Hematopoietic multipotent progenitor cell treated with erythropoietin and hydrocortisone succinate and interleukin-3 and kit ligand, for 17 days (in vitro differentiated cells): ENCODE data around the gene ZDHHC19.
"Not testable (repeated sequence)": the region's sequence is repeated elsewhere in the genome, so short reads cannot be mapped to it uniquely, and the experiment has no call there.

ENCODE experiments used
- DNase-seq: peaks from one replicate; pipeline ENCODE4 v3.0.0-alpha.2; 2015; ENCODE audit warnings: low spot score

The ZDHHC19 gene, protein sequence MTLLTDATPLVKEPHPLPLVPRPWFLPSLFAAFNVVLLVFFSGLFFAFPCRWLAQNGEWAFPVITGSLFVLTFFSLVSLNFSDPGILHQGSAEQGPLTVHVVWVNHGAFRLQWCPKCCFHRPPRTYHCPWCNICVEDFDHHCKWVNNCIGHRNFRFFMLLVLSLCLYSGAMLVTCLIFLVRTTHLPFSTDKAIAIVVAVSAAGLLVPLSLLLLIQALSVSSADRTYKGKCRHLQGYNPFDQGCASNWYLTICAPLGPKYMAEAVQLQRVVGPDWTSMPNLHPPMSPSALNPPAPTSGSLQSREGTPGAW

DNA sequence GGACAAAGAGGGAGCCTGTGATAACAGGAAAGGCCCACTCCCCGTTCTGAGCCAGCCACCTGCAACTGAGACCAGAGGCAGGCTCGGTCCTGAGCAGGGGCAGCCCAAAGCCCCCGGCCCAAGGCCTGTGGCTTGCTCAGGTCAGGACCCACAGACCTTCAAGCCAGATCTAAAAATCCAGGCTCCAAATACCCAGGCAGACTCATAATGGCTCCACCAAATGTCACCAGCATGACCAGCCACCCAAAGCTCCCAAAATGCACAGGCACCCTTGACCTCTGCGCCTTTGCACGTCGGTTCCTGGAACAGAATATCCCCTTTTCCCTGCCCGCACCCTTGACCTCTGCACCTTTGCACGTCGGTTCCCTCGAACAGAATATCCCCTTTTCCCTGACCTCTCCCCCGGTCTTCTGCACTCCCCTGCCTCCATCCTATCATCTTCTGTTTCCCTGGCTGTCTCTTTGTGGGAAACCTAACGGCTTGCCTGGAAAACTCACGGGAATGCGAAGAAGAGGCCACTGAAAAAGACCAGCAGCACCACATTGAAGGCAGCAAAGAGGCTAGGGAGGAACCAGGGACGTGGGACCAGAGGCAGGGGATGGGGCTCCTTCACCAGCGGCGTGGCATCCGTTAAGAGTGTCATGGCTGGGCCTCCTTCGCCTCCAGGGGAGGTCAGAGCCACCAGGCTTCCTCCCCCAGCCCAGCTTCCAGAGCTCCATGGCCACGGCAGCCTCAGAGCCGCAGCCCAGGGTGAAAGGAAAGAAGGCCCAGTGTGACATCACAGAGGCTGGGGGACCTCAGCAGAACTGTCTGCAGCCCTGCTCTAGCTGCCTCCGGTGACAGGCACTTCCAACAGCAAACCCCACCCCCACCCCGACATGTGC lies at the start of gene ZDHHC19:
TSS of gene ZDHHC19 (minus strand) at position 728 of the 884 bp plus-strand sequence. CDS start at position 643, 85 bp downstream.
- no peak for DNase-seq

DNA sequence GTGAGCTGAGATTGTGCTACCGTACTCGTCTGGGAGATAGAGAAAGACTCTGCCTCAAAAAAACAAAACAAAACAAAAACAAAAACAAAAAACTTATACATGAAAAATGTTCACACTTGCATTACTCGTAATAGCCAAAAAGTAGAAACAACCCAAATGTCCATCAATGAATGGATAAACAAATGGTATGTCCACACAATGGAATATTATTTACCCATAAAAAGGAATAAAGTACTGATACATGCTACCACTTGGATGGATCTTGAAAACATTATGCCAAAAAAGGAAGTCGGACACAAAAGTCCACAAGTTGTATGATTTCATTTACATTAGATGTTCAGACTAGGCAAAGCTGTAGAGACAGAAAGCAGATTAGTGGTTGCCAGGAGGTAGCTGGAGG lies 49.6 kb upstream of the ZDHHC19 start:
- no peak for DNase-seq

DNA sequence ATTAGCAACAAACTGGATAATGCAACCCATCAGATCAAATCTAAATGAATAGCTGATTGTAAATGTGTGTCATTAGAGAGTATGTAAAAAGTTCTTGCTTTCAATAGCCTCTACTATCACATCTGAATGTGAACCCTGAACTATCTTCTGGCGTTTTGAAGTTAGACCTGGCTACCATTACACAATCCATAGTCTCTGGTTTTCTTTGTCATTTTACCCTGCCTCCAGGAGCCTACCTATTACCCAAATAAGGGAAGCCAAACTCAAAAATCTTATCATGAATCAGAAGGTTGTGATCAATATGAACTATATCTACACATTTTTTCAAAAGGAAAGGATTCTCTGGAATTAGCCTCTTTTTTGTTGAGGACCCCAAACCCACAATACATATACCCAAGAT lies 44.6 kb upstream of the ZDHHC19 start:
- no peak for DNase-seq

DNA sequence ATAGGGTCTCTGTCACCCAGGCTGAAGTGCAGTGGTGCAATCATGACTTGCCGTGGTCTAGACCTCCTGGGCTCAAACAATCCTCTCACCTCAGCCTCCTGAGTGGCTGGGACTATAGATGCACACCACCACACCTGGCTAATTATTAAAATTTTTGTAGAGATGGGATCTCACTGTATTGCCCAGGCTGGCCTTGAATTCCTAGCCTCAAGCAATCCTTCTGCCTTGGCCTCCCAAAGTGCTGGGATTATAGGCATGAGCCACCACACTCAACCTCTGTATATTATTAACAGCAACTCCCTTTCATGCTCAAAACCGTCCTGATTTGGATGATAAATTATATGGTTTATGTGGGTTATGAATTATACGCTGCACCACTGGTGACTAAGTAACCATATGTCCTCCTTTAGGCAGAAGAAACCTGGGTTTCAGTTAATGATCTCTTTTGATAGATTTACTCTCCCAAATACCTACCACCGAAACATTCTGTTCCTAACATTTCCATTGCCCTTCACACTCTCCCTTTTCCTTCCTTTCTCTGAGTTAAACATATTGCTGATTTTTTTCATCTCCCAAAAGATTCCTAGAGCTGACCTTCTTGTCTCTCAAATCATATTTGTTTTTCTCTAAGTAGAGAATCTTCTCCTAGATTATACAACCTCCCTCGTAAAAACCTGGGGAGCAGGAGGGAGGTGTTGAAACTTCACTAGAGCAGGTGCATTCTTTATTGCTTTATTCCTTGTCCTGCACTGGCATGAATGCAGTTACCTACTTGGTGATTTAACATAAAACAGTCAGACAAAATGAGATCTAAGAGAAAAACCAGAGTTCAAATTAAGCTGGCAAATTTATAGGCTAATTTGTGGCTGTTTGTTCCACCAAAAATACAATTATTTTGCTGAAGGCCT lies 43.4 kb upstream of the ZDHHC19 start:
- no peak for DNase-seq

DNA sequence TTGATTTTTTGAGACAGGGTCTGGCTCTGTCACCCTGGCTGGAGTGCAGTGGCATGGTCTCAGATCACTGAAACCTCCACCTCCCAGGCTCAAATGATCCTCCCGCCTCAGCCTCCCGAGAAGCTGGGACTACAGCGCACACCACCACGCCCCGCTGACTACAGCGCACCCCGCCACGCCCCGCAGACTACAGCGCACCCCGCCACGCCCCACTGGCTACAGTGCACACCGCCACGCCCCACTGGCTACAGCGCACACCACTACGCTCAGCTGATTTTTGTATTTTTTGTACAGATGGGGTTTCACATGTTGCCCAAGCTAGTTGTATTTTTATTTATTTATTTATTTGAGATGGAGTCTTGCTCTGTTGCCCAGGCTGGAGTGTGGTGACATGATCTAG lies 40.7 kb upstream of the ZDHHC19 start:
- no peak for DNase-seq

DNA sequence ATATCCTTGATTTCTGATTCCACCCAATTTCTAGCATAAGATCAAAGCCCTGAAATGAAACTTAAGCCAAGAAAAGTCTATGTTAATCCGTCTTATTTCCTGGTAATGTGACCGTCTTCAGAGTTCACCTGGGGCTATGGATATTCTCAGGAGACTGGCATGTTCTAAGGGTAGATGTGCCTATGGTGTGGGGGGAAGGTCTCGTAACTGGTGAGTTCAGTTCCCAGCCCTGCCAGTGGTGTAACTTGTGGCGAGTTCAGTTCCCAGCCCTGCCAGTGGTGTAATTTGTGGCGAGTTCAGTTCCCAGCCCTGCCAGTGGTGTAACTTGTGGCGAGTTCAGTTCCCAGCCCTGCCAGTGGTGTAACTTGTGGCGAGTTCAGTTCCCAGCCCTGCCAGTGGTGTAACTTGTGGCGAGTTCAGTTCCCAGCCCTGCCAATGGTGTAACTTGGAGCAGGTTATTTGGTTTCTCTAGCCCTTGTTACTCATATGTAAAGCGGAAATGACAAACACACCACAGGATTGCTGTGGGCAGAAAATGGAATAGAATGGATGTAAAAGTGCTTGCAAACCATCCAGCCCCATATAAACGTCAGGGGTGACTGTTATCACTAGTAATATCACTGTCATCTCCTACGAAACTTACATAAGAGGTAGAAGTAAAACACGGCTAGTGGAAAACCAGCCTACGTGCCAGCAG lies 35.6 kb upstream of the ZDHHC19 start:
- DNase-seq = no peak

DNA sequence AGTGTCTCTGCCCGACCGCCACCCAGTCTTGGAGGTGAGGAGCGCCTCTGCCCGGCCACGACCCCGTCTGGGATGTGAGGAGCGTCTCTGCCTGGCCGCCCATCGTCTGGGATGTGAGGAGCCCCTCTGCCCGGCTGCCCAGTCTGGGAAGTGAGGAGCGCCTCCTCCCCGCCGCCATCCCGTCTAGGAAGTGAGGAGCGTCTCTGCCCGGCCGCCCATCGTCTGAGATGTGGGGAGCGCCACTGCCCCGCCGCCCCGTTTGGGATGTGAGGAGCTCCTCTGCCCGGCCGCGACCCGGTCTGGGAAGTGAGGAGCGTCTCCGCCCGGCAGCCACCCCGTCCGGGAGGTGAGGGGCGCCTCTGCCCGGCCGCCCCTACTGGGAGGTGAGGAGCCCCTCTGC lies 33.0 kb upstream of the ZDHHC19 start:
- not testable (repeated sequence) for DNase-seq

DNA sequence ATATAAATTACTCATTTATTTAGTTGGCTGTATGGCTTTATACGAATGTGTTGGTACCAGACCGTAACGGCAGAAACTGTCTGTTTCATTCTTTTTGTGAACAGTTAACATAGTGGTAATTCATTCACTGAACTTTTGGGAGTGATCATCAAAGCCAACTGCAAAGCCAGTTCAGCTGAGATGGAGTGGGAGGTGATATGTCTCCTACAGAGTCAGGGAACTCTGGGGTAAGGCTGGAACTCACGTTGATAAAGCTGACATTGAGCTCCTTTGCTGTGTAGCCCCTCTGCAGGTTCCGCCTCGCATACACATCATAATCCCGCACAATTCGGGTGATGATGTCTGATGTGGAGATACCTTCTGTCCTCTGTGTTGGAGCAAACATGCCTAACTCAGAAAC lies 30.5 kb upstream of the ZDHHC19 start:
- no peak for DNase-seq

DNA sequence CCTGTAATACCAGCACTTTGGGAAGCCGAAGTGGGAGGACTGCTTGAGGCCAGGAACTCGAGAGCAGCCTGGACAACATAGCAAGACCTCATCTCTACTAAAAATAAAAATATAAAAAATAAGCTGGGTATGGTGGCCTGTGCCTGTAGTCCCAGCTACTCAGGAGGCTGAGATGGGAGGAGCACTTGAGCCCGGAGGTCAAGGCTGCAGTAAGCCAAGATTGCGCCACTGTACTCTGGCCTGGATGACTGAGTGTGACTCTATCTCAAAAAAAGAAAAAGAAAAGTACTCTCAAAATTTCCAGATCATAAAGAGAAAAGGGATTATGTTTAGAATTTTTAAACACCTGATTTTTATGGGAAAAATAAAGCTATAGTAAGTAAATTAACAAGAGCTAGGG lies 29.2 kb upstream of the ZDHHC19 start:
- no peak for DNase-seq

DNA sequence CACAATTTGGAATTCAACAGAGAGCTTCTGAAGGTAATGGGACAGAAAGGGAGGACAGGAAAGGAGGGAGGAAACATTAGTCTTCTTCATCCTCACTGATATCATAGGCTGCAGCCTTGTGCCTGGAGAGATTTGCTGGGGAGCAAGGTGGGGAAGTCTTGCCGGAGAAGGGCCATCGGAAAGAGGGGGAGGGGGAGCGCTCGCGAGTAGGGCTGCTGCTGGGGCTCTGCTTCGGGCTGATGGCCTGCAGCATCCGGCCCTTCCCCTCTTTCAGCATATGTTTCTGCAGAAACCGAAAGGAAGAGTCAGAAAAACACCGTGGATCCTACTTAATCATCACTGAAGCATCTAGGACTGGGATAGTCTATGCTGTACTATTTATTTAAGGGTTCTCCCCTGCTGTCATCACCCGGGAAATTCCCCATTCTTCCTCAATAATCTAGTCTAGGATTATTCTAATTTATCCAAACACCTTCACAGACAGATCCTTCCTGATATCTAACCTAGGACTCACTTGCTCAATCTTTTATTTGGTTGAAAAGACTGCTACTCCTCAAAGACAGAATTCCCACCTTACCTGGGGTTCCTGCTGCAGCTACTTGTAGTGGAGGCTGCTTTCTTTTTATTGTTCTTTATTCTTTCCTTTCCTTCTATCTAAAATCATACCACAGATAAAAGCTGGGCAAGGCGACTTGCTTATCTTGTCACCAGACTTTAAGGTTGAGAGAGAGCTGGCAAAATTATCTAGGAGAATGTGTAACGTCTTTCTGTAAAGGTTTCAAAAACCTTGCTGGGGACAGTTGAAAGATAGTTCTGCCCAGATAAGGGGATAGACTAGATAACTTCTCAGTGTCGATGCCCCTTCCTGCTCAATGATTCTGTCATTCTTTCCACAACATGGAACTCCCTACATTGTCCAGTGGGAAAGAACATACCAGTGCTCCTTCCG lies 27.7 kb upstream of the ZDHHC19 start:
- no peak for DNase-seq

DNA sequence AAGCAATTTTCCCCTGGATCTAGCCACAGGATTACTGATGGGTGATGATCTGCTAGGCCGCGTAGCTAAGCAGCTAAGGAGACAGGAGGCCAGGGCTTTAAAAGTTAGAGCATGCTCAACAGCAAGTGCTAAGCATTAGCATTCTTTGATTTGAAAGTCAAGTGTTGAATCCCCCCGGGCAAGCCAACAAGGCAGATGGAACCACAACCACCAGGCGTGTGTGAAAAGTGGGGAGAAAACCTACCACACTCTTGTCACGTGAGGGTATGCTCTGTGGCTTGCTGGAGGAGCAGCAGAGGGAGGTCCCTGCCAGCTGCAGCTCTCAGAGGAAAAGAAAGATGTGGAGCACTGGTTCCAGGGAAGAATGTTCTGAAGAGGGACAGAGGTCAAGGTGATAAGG lies 26.0 kb upstream of the ZDHHC19 start:
- DNase-seq = no peak

DNA sequence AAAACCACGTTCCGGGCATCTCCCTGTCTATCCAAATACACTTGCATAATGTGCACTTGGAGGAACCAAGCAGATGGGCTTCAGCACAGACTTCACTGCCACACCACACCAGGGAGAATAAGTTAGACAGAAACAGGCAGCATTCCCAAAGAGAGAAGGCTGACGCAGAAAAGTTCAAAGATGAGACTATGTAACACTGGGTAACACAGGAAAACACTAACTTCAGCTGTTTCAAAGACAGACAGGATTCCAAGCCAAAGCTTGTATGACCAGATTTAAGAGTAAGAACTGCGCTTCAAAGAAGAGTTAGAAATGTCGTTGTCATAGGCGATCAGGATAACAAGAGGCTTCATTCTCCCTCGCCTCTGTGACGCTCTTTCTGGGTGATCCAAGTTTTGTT lies 25.0 kb upstream of the ZDHHC19 start:
- DNase-seq = no peak

DNA sequence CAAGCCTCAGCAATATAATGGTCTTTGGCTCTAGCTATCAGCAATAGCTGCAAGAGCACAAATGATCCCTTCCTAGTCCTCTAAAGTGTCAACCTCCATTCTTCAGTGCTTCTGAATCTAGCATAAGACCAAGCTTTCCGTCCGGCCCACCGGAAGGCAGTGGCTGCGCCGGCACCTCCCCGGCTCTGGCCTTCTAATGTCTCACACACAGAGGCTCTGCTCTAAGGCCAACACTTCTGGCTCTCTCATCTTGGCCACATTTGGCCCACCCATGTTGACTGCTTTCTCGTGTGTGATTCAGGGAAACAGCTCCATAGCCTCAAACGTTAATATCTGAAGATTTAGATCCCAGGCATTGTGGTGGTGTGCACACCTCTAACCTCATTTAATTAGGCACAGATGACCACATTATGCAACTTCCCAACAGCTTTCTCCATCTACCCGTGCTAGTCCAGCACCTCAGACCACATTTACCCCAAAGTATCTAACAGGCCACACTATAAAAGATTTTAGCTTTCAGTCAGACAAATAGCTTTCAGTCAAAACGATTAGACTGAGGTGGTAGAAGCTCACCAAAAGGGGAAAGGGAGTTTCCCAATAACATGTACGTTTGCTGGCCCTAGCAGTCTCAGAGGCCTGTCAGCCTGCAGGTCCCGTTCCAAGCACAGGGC lies 24.4 kb upstream of the ZDHHC19 start:
- DNase-seq = no peak

DNA sequence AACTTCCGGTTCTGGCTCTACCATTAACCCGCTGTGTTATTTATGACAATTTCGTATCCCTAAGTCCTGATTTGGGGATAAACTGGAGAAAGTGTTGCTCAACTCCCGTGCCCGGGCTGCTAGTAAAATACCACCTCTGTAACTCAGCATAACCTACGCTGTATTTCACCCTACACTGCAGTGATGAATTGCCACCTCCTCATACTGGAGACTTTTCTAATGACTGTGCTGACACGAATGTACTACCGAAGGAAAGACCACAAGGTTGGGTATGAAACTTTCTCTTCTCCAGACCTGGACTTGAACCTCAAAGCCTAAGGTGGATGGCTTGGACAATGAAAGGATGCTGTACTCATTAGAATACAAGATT lies 21.7 kb upstream of the ZDHHC19 start:
- no peak for DNase-seq

DNA sequence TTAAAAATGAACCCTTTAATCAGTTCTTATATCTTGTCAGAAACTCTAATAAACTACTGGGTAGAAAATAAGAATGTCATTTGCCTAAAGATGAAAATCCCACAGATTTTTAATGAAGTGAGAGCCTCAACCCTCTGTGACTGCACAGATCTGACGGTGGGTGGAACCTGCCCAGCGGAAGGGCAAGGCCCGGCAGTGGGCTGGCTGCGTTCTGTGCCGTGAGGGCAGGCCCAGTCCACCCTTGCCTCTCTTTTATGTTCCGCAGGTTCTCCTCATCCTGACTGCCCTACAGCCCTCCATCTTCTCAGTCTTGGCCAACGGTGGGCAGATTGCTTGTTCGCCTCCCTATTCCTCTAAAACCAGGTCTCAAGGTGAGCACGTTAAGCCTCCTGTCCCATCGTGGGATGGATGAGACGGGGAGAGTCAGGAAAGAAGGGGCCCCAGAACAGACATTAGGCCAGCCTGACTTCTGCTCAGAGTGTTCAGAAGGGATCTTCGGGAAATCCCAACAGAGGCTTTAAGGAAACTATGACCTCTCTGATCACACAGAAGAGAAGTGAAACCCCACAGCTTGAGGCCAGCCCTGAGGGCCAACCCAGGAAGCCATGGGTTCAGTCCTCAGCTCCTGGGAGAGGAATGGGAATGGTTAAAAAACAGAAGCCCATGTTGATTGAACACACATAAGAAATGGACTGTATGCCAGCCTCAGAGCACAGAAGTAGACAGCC lies 21.1 kb upstream of the ZDHHC19 start:
- DNase-seq = no peak

DNA sequence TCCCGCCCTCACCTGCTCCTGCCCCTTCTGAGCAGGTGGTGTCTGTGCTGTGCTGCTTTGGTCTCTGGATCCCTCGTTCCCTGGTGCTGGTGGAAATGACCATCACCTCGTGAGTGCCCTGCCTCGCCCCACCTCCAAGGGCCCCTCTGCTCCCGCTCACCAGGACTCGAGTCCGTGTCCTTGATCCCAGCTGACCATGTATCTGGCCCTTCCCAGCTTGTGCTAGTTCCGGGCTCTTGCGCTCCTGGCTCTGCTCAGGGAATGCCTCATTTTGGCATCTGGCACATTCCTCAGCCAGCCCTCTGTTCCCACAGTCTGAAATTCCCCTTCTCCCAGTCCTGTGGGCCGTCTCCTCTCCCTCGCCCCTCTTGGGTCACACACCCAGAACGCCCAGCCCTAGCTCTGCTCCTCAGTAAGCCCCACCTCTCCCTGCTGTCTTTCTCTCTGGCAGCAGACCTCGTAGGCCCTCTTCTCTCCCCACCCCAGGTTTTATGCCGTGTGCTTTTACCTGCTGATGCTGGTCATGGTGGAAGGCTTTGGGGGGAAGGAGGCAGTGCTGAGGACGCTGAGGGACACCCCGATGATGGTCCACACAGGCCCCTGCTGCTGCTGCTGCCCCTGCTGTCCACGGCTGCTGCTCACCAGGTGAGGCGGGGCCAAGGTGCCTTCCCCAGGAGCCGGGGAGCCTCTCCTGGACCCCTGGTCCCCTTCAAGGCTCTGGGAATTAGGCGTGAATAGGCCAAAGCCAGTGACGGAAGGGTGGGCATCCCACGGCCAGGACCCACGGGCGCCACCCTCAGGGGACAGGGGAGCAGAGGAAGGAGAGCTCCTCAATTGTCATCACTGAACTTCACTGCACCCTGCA lies 16.7 kb upstream of the ZDHHC19 start:
- no peak for DNase-seq

DNA sequence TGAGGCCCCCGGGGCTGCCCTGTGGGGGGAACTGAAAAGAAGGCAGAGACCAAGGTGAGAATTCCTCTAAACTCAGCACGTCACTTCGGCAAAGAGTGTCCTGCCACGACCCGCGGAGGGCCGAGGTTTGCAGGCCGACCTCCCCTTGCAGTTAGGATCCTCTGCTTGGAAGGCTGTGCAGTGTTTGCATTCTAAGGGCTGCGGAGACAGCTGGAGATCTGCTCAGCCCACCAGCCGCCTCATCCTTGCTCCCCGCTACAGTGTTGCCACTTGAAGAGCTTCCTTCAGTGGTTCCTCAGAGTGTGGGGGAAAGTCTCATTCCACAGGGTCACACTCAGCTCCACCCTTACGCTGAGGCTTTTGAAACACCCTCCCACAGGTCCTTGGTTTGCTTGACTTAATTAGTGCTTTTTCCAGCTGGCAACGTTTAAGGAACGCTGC lies 15.9 kb upstream of the ZDHHC19 start:
- DNase-seq = no peak

DNA sequence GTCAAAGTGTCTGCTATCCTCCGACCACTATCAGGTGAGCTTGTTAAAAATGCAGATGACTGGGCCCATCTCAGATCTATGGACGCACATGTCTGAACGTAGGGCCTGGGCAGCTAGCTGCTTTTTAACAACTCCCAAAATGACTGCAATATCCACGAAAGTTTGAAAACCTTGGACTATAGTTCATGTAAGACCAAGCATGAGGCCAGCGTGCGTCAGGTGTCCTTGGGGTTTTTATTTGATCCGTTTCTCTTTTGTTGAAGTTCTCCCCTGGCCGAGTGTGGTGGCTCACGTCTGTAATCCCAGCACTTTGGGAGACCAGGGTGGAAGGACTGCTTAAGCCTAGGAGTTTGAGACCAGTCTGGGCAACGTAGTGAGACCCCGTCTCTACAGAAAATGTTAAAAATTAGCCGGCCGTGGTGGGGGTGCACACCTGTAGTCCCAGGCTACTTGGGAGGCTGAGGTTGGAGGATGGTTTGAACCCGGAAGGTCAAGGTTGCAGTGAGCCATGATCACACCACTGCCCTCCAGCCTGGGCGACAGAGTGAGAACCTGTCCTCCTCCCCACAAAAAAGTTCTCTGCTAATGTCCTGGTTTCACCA lies 14.7 kb upstream of the ZDHHC19 start:
- DNase-seq = no peak
